B cell (primary cell): ENCODE data around the gene POMT1. TPM values are rescaled to one million over a fixed set of nuclear protein-coding genes. Genes with fewer than 3 reads are reported as not detected.

Source experiments
- ATAC-seq: fragments of 200-7000 bp; cut with Tn5 transposase; one replicate; pipeline ENCODE4 v1.10.0; 2021; ENCODE audit warnings: low read depth, mild to moderate bottlenecking, moderate number of reproducible peaks, moderate library complexity
- CTCF ChIA-PET: fragments of 350-600 bp; sonication (Branson Sonifier 250); formaldehyde crosslinking; loops from one replicate; lab custom pipeline; 2021; ENCODE audit warnings: antibody characterized with exemption, inconsistent platforms; lab: Charles Lee
- POLR2A ChIA-PET: fragments of 350-600 bp; sonication (Branson Sonifier 250); formaldehyde crosslinking; loops from one replicate; lab custom pipeline; 2021; ENCODE audit warnings: antibody characterized with exemption; lab: Charles Lee
- DNase-seq: peaks from one replicate; pipeline ENCODE4 v3.0.0; 2013
- H2AFZ ChIP-seq: 2 replicates; pipeline ENCODE4 v1.6.1; 2012; ENCODE audit warnings: mild to moderate bottlenecking, low read depth, low read length; ENCODE audit not compliant: insufficient read depth, poor library complexity, severe bottlenecking
- H3K27ac ChIP-seq, 2 donors: 1 replicate in 1 of 2; 2 replicates in 1 of 2; pipeline ENCODE4 v1.5.1; 2012 to 2013; ENCODE audit warnings: low read length in 2 of 2, mild to moderate bottlenecking in 2 of 2, moderate library complexity in 1 of 2
- H3K27me3 ChIP-seq, 4 experiments: fragments of 200-600 bp in 1 of 4; sonication (generic) in 1 of 4; replicated peaks in 1 of 4; 1 replicate in 2 of 4; 2 replicates in 2 of 4; pipeline versions ENCODE4 v1.6.1 to v1.7.0; 2013 to 2016; ENCODE audit warnings: low read length in 3 of 4, mild to moderate bottlenecking in 2 of 4, mixed read lengths in 1 of 4, moderate library complexity in 1 of 4; ENCODE audit not compliant: insufficient read depth in 4 of 4, control insufficient read depth in 3 of 4; ENCODE audit errors: control extremely low read depth in 1 of 4
- H3K36me3 ChIP-seq, 2 experiments: replicated peaks in 1 of 2; 1 replicate in 1 of 2; 2 replicates in 1 of 2; pipeline versions ENCODE4 v1.6.1 to v1.7.1; 2013; ENCODE audit warnings: low read length in 1 of 2; ENCODE audit not compliant: insufficient read depth in 2 of 2, control insufficient read depth in 1 of 2; ENCODE audit errors: control extremely low read depth in 1 of 2, extremely low read depth in 1 of 2
- H3K4me1 ChIP-seq, 2 donors: fragments of 200-600 bp in 1 of 2; sonication (generic) in 1 of 2; 1 replicate in 1 of 2; 2 replicates in 1 of 2; pipeline versions ENCODE4 v1.5.1 to v1.6.1; 2013 to 2017; ENCODE audit warnings: low read length in 2 of 2; ENCODE audit not compliant: control insufficient read depth in 2 of 2, insufficient read depth in 2 of 2
- H3K4me2 ChIP-seq: replicated peaks from 2 replicates; pipeline ENCODE3; 2012; ENCODE audit warnings: mild to moderate bottlenecking, low read depth, low read length; ENCODE audit not compliant: poor library complexity, severe bottlenecking
- H3K4me3 ChIP-seq, 5 experiments: fragments of 200-600 bp in 1 of 5; sonication (generic) in 1 of 5; 1 replicate in 3 of 5; 2 replicates in 2 of 5; pipeline versions ENCODE4 v1.5.1 to v1.7.0; 2011 to 2016; ENCODE audit warnings: low read length in 4 of 5, mild to moderate bottlenecking in 4 of 5, low read depth in 2 of 5, control low read depth in 1 of 5, moderate library complexity in 1 of 5; ENCODE audit not compliant: insufficient read depth in 1 of 5; ENCODE audit errors: control extremely low read depth in 1 of 5, extremely low read depth in 1 of 5
- H3K79me2 ChIP-seq: fragments of 200-600 bp; sonication (generic); one replicate; pipeline ENCODE4 v1.6.0; 2016; ENCODE audit warnings: low read length; ENCODE audit not compliant: control insufficient read depth, insufficient read depth
- H3K9ac ChIP-seq: fragments of 200-600 bp; sonication (generic); 2 replicates; pipeline ENCODE4 v1.6.1; 2017; ENCODE audit warnings: mild to moderate bottlenecking, low read length, moderate library complexity
- H3K9me3 ChIP-seq, 3 donors: one replicate each; pipeline versions ENCODE4 v1.6.1 to v1.7.1; 2013; ENCODE audit warnings: low read length in 2 of 3; ENCODE audit not compliant: control insufficient read depth in 2 of 3, insufficient read depth in 1 of 3; ENCODE audit errors: control extremely low read depth in 1 of 3
- H4K20me1 ChIP-seq: 2 replicates; pipeline ENCODE4 v1.6.0; 2012; ENCODE audit warnings: mild to moderate bottlenecking, low read length; ENCODE audit not compliant: insufficient read depth, control insufficient read depth, poor library complexity, severe bottlenecking
- H3K27ac Mint-ChIP-seq: one replicate; pipeline ENCODE4 v1.8.0; 2021; ENCODE audit warnings: mixed read lengths
- H3K27me3 Mint-ChIP-seq: one replicate; pipeline ENCODE4 v1.8.0; 2021; ENCODE audit warnings: mixed read lengths
- H3K4me1 Mint-ChIP-seq: one replicate; pipeline ENCODE4 v1.8.0; 2021; ENCODE audit warnings: mixed read lengths
- H3K4me3 Mint-ChIP-seq: one replicate; pipeline ENCODE4 v1.8.0; 2021; ENCODE audit warnings: mixed read lengths
- H3K9me3 Mint-ChIP-seq: one replicate; pipeline ENCODE4 v1.8.0; 2022; ENCODE audit warnings: mixed read lengths; ENCODE audit not compliant: insufficient read depth
- CTCF ChIP-seq: fragments of 200-600 bp; IDR thresholded peaks from one replicate; pipeline ENCODE4 v1.8.0; 2022; ENCODE audit warnings: antibody characterized with exemption, mild to moderate bottlenecking
- EZH2 ChIP-seq: IDR thresholded peaks from 2 replicates; pipeline ENCODE4 v1.6.1; 2012; ENCODE audit warnings: borderline replicate concordance, low read depth, mild to moderate bottlenecking, moderate library complexity, low read length; ENCODE audit not compliant: insufficient read depth, poor library complexity, severe bottlenecking
- WGBS: methylation state at CpG from one replicate; pipeline ENCODE4 v1.1.5; 2013; ENCODE audit warnings: missing lambda C conversion rate; ENCODE audit not compliant: insufficient coverage; 5-methylcytosine and 5-hydroxymethylcytosine counted together
- intact Hi-C: fragments of 100-400 bp; cut with micrococcal nuclease; formaldehyde crosslinking; loops from one replicate; pipeline ENCODE4 v1.10.0; 2022
- polyA plus RNA-seq: library from polyadenylated mRNA; depleted of rRNA; stranded (reverse); fragments of >200 nt; gene quantifications from 2 replicates; pipeline ENCODE4 v1.2.3, GENCODE V29; 2012
- total RNA-seq, 2 donors: library from RNA; stranded (reverse); fragments of 120-200 nt in 1 of 2; gene quantifications; 1 replicate in 1 of 2; 2 replicates in 1 of 2; pipeline versions ENCODE4 v1.2.3 to v1.2.4, GENCODE V29; 2013 to 2022

POMT1 gene
- total and polyA plus RNA-seq, 2 donors (not counting 1 experiment from before 2014, with no cell fraction given), result 41.9 to 42.0 TPM

GRCh38 chr9:131481441-131482342 lies 21.0 kb upstream of the POMT1 start:
- Mint-ChIP-seq H3K4me3 (no peak overlapping the region), H3K4me1 (peaks cover 1% of the 10 kb centered on the region), H3K9me3 (no peaks in the 10 kb centered on the region), H3K27ac (no peak overlapping the region), H3K27me3 (no peaks in the 10 kb centered on the region)
- Histone ChIP-seq H3K9ac (no peak overlapping the region), H4K20me1 (peaks cover 86% of the 10 kb centered on the region), H3K79me2 (peaks cover 59% of the 10 kb centered on the region), H3K27ac (no peak overlapping the region), H3K36me3 (peaks cover 1 to 94% of the 10 kb centered on the region in 2 experiments), H3K4me3 (no peak overlapping the region), H2AFZ (no peak overlapping the region), H3K27me3 (no peaks in the 10 kb centered on the region), H3K9me3 (no peaks in the 10 kb centered on the region), H3K4me1 (no peaks in the 10 kb centered on the region), H3K4me2 (no peak overlapping the region)
- ChIA-PET POLR2A (interaction anchor here (0.6 kb wide), 1 partner anchor 178 kb away, joined by 9 read pairs; no protein-coding TSS in a partner anchor), CTCF (interaction anchor here (0.7 to 2.1 kb wide), 9 partner anchors 24 to 304 kb away, joined by 3 to 12 read pairs (median 3); no protein-coding TSS in a partner anchor)
- ATAC-seq, result no peak
- TF ChIP-seq EZH2 (no peak), CTCF (no peak)
- 95% methylated on average over 19 of the region's 19 CpGs for WGBS
- intact Hi-C loops, result no loop called here
- DNase-seq, result no peak
